GM13977 (cell line): ENCODE results near the gene MEP1A.
"Not testable (repeated sequence)": the region's sequence is repeated elsewhere in the genome, so short reads cannot be mapped to it uniquely, and the experiment has no call there.

Source experiments
- DNase-seq: peaks from one replicate; pipeline ENCODE4 v3.0.0; 2012; ENCODE audit warnings: low spot score
- in situ Hi-C: fragments of 300-500 bp; cut with MboI; formaldehyde crosslinking; loops from one replicate; pipeline ENCODE4 v1.12.0; 2022; ENCODE audit warnings: low sequenced_read_pairs, low pct_unique_long_range_greater_than_20kb, mixed read lengths, inconsistent platforms; ENCODE audit not compliant: unreplicated experiment
- TF ChIP-seq, protein P1 (sequence below): IDR thresholded peaks from 2 replicates; pipeline ENCODE4 v1.5.1; 2012; ENCODE audit warnings: mild to moderate bottlenecking, control low read depth; ENCODE audit not compliant: insufficient read depth; ENCODE audit errors: extremely low read depth, missing control alignments

MEP1A gene

DNA sequence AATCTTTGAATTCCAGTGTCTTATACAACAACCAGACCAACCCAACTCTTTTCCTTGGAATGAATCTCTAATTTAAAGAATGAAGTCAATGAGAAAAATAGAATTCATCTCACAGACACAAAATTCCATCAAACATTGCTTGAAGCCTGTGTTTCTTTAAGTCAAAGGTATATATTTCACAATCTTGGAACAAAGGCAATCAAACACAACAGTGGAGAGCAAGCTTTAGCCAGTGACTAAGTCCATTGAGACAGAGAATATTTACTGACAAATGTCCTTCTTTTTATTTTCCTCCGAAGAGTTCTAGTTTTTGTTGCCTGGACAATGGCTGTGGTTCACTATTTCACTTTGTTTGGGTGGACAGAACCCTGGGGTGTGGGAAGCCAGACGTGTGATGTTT, 35.8 kb downstream of the MEP1A start:
- in situ Hi-C loops: no loop called here
- TF ChIP-seq, protein P1, sequence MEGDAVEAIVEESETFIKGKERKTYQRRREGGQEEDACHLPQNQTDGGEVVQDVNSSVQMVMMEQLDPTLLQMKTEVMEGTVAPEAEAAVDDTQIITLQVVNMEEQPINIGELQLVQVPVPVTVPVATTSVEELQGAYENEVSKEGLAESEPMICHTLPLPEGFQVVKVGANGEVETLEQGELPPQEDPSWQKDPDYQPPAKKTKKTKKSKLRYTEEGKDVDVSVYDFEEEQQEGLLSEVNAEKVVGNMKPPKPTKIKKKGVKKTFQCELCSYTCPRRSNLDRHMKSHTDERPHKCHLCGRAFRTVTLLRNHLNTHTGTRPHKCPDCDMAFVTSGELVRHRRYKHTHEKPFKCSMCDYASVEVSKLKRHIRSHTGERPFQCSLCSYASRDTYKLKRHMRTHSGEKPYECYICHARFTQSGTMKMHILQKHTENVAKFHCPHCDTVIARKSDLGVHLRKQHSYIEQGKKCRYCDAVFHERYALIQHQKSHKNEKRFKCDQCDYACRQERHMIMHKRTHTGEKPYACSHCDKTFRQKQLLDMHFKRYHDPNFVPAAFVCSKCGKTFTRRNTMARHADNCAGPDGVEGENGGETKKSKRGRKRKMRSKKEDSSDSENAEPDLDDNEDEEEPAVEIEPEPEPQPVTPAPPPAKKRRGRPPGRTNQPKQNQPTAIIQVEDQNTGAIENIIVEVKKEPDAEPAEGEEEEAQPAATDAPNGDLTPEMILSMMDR: no peak

DNA sequence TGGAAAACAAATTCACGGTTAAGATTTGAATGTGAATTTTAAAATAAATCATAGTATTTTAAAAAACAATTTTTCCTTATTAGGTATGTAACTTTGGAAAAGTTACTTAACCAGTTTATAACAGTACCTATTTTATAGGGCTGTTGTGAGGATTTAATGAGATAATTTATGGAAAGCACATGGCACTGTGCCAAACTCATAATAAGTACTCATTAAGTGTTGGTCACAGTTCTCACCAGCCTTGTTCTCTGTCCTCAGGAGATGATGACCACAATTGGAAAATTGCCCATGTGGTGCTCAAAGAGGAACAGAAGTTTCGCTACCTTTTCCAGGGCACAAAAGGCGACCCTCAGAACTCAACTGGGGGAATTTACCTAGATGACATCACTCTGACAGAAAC, 39.6 kb downstream of the MEP1A start:
- DNase-seq: no peak
- TF ChIP-seq, protein P1: no peak
- in situ Hi-C loops: no loop called here

More for the DNA sequence above, 35.8 kb downstream of the MEP1A start:
- DNase-seq: no peak

DNA sequence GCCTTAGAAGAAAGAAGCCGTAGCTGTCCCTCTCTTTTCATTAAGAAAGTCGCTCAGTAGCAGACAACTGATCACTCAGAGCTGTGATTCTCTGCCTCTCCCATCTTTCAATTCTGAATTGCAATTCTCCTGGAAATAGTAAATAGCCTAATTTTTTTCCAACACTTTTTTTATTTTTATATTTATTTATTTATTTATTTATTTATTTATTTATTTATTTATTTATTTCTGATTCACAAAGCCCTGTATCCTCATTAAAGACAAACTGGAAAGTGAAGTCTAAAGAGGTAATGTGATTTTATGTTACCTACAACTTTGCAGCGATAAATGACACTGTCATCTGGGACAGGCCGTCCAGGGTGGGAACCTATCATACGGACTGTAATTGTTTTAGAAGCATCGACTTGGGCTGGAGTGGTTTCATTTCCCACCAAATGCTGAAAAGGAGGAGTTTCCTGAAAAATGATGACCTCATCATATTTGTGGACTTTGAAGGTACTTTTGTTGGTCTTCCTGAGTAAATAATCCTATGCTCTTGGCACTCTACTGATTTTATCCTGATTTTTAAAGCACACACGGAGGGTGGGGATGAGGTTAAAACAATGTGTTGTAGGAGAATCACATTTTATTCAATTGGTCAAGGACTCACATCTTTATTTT, 41.2 kb downstream of the MEP1A start:
- in situ Hi-C loops: not testable (repeated sequence)

DNA sequence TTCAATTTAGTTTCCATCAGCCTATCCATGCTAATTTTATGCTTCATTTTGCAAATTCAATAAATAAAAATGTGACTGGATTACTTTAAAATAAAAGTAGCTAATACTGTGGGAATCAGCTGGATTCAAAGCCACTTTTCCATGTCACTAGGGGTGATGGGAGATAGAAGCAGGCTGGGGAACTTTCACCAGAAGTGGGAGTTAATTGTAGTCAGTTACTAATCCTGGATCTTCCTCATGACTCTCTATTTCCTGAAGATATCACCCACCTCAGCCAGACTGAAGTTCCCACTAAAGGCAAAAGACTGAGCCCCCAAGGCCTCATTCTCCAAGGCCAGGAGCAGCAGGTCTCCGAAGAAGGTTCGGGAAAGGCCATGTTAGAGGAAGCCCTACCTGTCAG, 41.8 kb downstream of the MEP1A start:
- in situ Hi-C loops, DNase-seq: not testable (repeated sequence)

More for the DNA sequence above, 41.2 kb downstream of the MEP1A start:
- not testable (repeated sequence) for DNase-seq

DNA sequence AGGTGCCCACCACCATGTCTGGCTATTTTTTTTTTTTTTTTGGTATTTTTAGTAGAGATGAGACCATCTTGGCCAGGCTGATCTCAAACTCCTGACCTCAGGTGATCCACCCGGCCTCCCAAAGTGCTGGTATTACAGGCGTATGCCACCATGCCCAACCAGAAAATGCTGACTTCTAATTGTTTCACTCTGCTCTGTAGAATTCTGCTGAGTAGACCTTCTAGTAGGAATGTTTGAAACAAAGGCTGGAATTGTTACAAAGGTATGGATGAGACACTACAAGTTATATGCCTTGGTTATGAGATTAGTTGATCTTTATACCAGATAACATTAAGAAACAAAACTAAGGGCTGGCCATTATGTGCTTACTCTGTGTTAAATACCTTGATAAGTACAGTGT, 44.8 kb downstream of the MEP1A start:
- in situ Hi-C loops: no loop called here
- TF ChIP-seq, protein P1: no peak
- no peak for DNase-seq

DNA sequence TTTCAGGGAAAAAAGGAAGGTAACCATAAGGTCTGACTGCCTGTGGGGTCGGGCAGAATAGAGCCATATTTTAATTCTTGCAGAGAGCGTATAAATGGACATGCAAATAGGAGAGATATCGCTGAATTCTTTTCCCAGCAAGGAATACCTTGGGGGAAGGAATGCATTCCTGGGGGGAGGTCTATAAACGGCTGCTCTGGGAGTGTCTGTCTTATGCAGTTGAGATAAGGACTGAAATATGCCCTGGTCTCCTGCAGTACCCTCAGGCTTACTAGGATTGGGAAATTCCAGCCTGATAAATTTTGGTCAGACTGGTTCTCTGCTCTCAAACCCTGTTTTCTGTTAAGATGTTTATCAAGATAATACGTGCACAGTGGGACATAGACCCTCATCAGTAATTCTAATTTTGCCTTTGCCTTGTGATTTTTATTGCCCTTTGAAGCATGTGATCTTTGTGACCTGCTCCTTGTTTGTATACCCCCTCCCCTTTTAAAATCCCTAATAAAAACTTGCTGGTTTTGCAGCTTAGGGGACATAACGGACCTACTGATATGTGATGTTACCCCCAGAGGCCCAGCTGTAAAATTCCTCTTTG, 49.2 kb downstream of the MEP1A start:
- DNase-seq, in situ Hi-C loops: not testable (repeated sequence)

DNA sequence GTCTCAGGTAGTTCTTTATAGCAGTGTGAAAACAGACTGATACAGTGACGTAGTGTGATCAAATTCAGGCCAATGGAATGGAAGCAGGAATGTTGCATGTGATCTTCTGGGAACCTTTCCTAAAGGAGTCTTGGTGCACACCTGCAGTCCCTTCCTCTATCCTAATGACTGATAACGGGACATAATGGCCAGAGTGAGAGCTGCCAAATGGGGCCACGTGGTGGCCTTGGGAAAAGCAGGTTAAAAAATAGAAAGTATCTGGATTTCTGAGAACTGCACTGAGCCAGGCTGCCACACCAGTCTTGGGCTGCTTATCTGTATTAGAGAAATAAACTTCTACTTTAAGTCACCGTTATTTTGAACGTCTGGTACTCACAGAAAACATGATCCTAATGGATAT, 51.9 kb downstream of the MEP1A start:
- in situ Hi-C loops: no loop called here
- DNase-seq: no peak
- TF ChIP-seq, protein P1: no peak

DNA sequence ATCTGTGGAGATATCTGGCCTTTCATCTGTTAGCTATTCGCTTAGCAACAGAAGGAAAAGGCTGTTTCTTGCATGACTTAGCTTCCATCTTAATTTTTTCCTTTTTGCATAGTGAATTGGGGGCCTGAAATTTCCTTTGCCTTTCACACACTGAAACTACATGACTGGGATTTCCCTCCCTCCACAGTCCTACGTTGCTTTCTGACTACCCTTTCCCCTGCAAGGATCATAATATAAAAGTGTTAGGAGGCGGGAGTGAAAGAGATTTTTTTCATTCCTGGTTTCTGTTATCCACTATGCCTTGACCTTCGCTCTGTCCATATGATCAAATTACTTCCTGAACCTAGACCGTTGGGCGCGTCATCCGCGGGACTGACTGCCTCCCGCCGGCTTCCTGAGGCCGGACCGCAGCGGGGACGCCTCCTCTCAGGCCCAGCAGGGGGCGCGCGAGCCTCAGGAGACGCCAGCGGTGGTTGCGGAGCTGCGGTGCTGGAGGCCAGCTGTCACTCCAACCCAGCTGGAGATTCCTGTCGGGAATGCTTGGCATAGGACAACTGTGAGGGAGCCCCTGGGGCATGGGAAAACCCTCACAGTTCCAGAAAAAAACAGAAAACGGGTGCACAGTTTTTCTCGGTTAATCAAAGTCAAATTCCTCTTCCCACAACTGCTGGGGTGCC, 55.6 kb downstream of the MEP1A start:
- TF ChIP-seq, protein P1: peak; percentile 98
- in situ Hi-C loops: no loop called here
- DNase-seq: peak; percentile 64
